ENCODE data around the gene CHSY3. TPM values are rescaled to one million over a fixed set of nuclear protein-coding genes. Genes with fewer than 3 reads are reported as not detected.

The CHSY3 gene
- polyA plus RNA-seq, 3 donors, result not detected

GRCh38 chr5:130112246-130112645 lies 208.0 kb downstream of the CHSY3 start:
- Mint-ChIP-seq H3K36me3 (no peaks in the 10 kb centered on the region), H3K27ac (no peak overlapping the region), H3K9me3 (no peaks in the 10 kb centered on the region), H3K4me3 (no peak overlapping the region), H3K27me3 (ENCODE audit: low read depth in 3 of 3) (peaks cover 0 to 3% (median 0%) of the 10 kb centered on the region in 3 donors), H3K4me1 (no peaks in the 10 kb centered on the region)
- no peak for DNase-seq
- Histone ChIP-seq H2AFZ (ENCODE audit: insufficient read depth, low read depth, low read length, poor library complexity, severe bottlenecking) (no peak overlapping the region), H3K4me2 (replicated peaks; ENCODE audit: extremely low read depth, low read length, poor library complexity, severe bottlenecking) (no peak overlapping the region), H3K27ac (ENCODE audit: low read depth in 1 of 2, low read length in 2 of 2) (no peak overlapping the region), H3K27me3 (ENCODE audit: control insufficient read depth in 2 of 2, insufficient read depth in 2 of 2, low read length in 2 of 2) (no peaks in the 10 kb centered on the region), H3K36me3 (replicated peaks in 1 of 2; ENCODE audit: control insufficient read depth in 1 of 2, insufficient read depth in 2 of 2, low read length in 2 of 2) (no peaks in the 10 kb centered on the region), H3K4me3 (replicated peaks in 1 of 3; ENCODE audit: low read depth in 2 of 3, low read length in 3 of 3) (no peak overlapping the region), H3K9me3 (replicated peaks in 1 of 2; ENCODE audit: control insufficient read depth in 1 of 2, insufficient read depth in 1 of 2, low read length in 2 of 2) (no peaks in the 10 kb centered on the region), H4K20me1 (ENCODE audit: insufficient read depth, low read length) (no peaks in the 10 kb centered on the region), H3K79me2 (ENCODE audit: insufficient read depth, low read length) (no peaks in the 10 kb centered on the region), H3K9ac (ENCODE audit: insufficient read depth, low read length, poor library complexity, severe bottlenecking) (no peak overlapping the region), H3K4me1 (ENCODE audit: control insufficient read depth in 1 of 2, insufficient read depth in 2 of 2, low read length in 2 of 2) (no peaks in the 10 kb centered on the region)
- 93% methylated on average over 2 of the region's 4 CpGs for WGBS (ENCODE audit: insufficient coverage)
- intact Hi-C loops (cut with micrococcal nuclease), result no loop called here
- TF ChIP-seq, protein P1, sequence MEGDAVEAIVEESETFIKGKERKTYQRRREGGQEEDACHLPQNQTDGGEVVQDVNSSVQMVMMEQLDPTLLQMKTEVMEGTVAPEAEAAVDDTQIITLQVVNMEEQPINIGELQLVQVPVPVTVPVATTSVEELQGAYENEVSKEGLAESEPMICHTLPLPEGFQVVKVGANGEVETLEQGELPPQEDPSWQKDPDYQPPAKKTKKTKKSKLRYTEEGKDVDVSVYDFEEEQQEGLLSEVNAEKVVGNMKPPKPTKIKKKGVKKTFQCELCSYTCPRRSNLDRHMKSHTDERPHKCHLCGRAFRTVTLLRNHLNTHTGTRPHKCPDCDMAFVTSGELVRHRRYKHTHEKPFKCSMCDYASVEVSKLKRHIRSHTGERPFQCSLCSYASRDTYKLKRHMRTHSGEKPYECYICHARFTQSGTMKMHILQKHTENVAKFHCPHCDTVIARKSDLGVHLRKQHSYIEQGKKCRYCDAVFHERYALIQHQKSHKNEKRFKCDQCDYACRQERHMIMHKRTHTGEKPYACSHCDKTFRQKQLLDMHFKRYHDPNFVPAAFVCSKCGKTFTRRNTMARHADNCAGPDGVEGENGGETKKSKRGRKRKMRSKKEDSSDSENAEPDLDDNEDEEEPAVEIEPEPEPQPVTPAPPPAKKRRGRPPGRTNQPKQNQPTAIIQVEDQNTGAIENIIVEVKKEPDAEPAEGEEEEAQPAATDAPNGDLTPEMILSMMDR (IDR thresholded peaks at IDR 0.05), result no peak

GRCh38 chr5:130115686-130116085 lies 211.4 kb downstream of the CHSY3 start:
- Histone ChIP-seq H3K4me1 (ENCODE audit: control insufficient read depth in 1 of 2, insufficient read depth in 2 of 2, low read length in 2 of 2) (no peaks in the 10 kb centered on the region), H3K9me3 (replicated peaks in 1 of 2; ENCODE audit: control insufficient read depth in 1 of 2, insufficient read depth in 1 of 2, low read length in 2 of 2) (no peaks in the 10 kb centered on the region), H3K4me3 (replicated peaks in 1 of 3; ENCODE audit: low read depth in 2 of 3, low read length in 3 of 3) (no peak overlapping the region), H2AFZ (ENCODE audit: insufficient read depth, low read depth, low read length, poor library complexity, severe bottlenecking) (no peak overlapping the region), H4K20me1 (ENCODE audit: insufficient read depth, low read length) (no peaks in the 10 kb centered on the region), H3K27ac (ENCODE audit: low read depth in 1 of 2, low read length in 2 of 2) (no peak overlapping the region), H3K79me2 (ENCODE audit: insufficient read depth, low read length) (no peaks in the 10 kb centered on the region), H3K9ac (ENCODE audit: insufficient read depth, low read length, poor library complexity, severe bottlenecking) (no peak overlapping the region), H3K36me3 (replicated peaks in 1 of 2; ENCODE audit: control insufficient read depth in 1 of 2, insufficient read depth in 2 of 2, low read length in 2 of 2) (no peaks in the 10 kb centered on the region), H3K4me2 (replicated peaks; ENCODE audit: extremely low read depth, low read length, poor library complexity, severe bottlenecking) (no peak overlapping the region), H3K27me3 (ENCODE audit: control insufficient read depth in 2 of 2, insufficient read depth in 2 of 2, low read length in 2 of 2) (no peaks in the 10 kb centered on the region)
- DNase-seq, result no peak
- WGBS (ENCODE audit: insufficient coverage), result 94% methylated on average over 8 of the region's 8 CpGs
- intact Hi-C loops (cut with micrococcal nuclease), result no loop called here
- TF ChIP-seq, protein P1 (IDR thresholded peaks at IDR 0.05), result no peak
- Mint-ChIP-seq H3K27me3 (ENCODE audit: low read depth in 3 of 3) (peaks cover 0 to 3% (median 0%) of the 10 kb centered on the region in 3 donors), H3K4me3 (no peak overlapping the region), H3K36me3 (no peaks in the 10 kb centered on the region), H3K9me3 (no peaks in the 10 kb centered on the region), H3K27ac (no peak overlapping the region), H3K4me1 (no peaks in the 10 kb centered on the region)
